PC-3 (cell line): ENCODE results near the gene OR4K2. TPM values are rescaled to one million over a fixed set of nuclear protein-coding genes. Genes with fewer than 3 reads are reported as not detected.

ENCODE experiments used
- ATAC-seq: fragments of 200-7000 bp; cut with Tn5 transposase; 2 replicates; pipeline ENCODE4 v1.9.1; 2020; ENCODE audit warnings: mild to moderate bottlenecking, moderate library complexity
- BruUV-seq: library from RNA; stranded (reverse); fragments of 400-500 nt; replicated peaks from 2 replicates; lab custom pipeline; 2021; lab: Mats Ljungman, UMichigan
- CTCF ChIA-PET: fragments of 300-600 bp; sonication (Branson Sonifier 250); formaldehyde crosslinking; loops from one replicate; lab custom pipeline; 2022; ENCODE audit warnings: antibody characterized with exemption; lab: Charles Lee
- POLR2A ChIA-PET: fragments of 300-600 bp; sonication (Branson Sonifier 250); formaldehyde crosslinking; loops from one replicate; lab custom pipeline; 2022; ENCODE audit warnings: antibody characterized with exemption; ENCODE audit not compliant: unreplicated experiment; lab: Charles Lee
- DNase-seq: peaks from one replicate; pipeline ENCODE4 v3.0.0-alpha.2; 2015
- H2AFZ ChIP-seq: fragments of 300-600 bp; sonication (generic); 2 replicates; pipeline ENCODE4 v1.6.0; 2016; ENCODE audit warnings: antibody characterized with exemption, low read length
- H3F3A ChIP-seq: fragments of 300-600 bp; sonication (generic); one replicate; pipeline ENCODE4 v1.6.0; 2017; ENCODE audit warnings: antibody characterized with exemption, low read length, control low read depth, mild to moderate bottlenecking; ENCODE audit not compliant: unreplicated experiment
- H3K27ac ChIP-seq: fragments of 300-600 bp; sonication (generic); 2 replicates; pipeline ENCODE4 v1.5.1; 2016; ENCODE audit warnings: mild to moderate bottlenecking, low read length
- H3K27me3 ChIP-seq: fragments of 300-600 bp; sonication (generic); 2 replicates; pipeline ENCODE4 v1.6.1; 2016; ENCODE audit warnings: low read length, mixed read lengths
- H3K36me3 ChIP-seq: fragments of 300-600 bp; sonication (generic); 2 replicates; pipeline ENCODE4 v1.6.1; 2016; ENCODE audit warnings: low read depth, mixed run types, low read length, mixed read lengths
- H3K4me1 ChIP-seq: fragments of 300-600 bp; sonication (generic); 2 replicates; pipeline ENCODE4 v1.5.1; 2016; ENCODE audit warnings: low read length; ENCODE audit not compliant: insufficient read depth
- H3K4me2 ChIP-seq: fragments of 300-600 bp; sonication (generic); 2 replicates; pipeline ENCODE4 v1.6.0; 2016; ENCODE audit warnings: low read length
- H3K4me3 ChIP-seq: fragments of 300-600 bp; sonication (generic); 2 replicates; pipeline ENCODE4 v1.5.1; 2016; ENCODE audit warnings: mild to moderate bottlenecking, low read length, mixed read lengths
- H3K79me2 ChIP-seq: fragments of 300-600 bp; sonication (generic); 2 replicates; pipeline ENCODE4 v1.6.1; 2017; ENCODE audit warnings: low read length, mixed read lengths
- H3K9ac ChIP-seq: fragments of 300-600 bp; sonication (generic); 2 replicates; pipeline ENCODE4 v1.6.0; 2016; ENCODE audit warnings: mild to moderate bottlenecking, low read length
- H3K9me2 ChIP-seq: fragments of 300-600 bp; sonication (generic); replicated peaks from 2 replicates; pipeline ENCODE4 v1.6.1; 2016; ENCODE audit warnings: mixed run types, low read length, mixed read lengths
- H3K9me3 ChIP-seq: fragments of 300-600 bp; sonication (generic); 2 replicates; pipeline ENCODE4 v1.6.1; 2016; ENCODE audit warnings: low read length, mixed read lengths
- H4K20me1 ChIP-seq: fragments of 300-600 bp; sonication (generic); 2 replicates; pipeline ENCODE4 v1.6.1; 2016; ENCODE audit warnings: low read length, mixed read lengths
- EZH2 ChIP-seq: fragments of 300-600 bp; sonication (generic); IDR thresholded peaks from one replicate; pipeline ENCODE4 v1.6.1; 2017; ENCODE audit warnings: antibody characterized with exemption, mild to moderate bottlenecking, low read length; ENCODE audit not compliant: unreplicated experiment
- EZH2phosphoT487 ChIP-seq: fragments of 300-600 bp; sonication (generic); IDR thresholded peaks from 2 replicates; pipeline ENCODE4 v1.6.1; 2018; ENCODE audit warnings: mild to moderate bottlenecking, antibody characterized with exemption, low read length, borderline replicate concordance
- intact Hi-C: fragments of 100-400 bp; cut with micrococcal nuclease; formaldehyde crosslinking; loops from 2 replicates; pipeline ENCODE4 v1.9.0; 2023
- total RNA-seq: library from RNA; depleted of rRNA; stranded (reverse); fragments of >200 nt; gene quantifications from 2 replicates; pipeline ENCODE4 v1.2.3, GENCODE V29; 2014; rRNA removed
- TF ChIP-seq, protein P1 (sequence below): fragments of 300-600 bp; sonication (generic); conservative IDR thresholded peaks from 2 replicates; pipeline ENCODE4 v1.5.1; 2017; ENCODE audit warnings: antibody characterized with exemption, low read depth, mild to moderate bottlenecking, low read length

The OR4K2 gene
- total RNA-seq, 1 experiment from 2014 or later = not detected

DNA sequence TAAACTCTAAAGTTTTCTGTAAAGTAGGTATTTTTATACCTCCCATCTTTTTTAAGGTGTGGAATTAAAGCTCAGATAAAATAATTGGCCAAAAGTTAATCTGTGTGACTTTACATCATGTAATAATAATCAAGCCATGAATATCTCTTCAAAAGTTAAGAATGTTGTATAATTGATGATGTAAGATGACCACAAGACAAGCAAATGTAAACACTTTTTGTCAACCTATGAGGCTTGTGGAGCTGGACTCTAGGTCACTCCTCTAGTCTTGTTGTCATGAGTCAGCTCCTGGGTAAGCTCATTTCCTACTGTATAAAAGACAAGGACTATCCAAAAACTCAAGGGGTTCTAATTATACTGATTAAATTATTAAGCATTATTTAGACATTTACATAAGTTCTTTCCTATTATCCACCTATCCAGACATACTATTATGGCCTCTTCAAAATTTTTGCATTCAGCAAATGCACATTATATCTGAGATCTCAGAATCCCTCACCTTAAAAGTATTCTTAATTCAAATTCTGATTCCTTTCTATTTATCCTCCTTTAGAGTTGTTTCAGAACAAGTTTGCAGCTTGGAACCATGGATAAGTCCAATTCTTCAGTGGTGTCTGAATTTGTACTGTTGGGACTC is 45.2 kb downstream of the OR4K2 start, which contains the start of gene OR4K5:
Gene OR4K5 (plus strand): TSS at position 587 of the 637 bp plus-strand sequence. CDS start 0 bp downstream, at position 587.
- H2AFZ ChIP-seq = no peak within 1 kb of the TSS
- no TSS peak for BruUV-seq
- H4K20me1 ChIP-seq = no peaks in the 10 kb centered on the region
- no peaks in the 10 kb centered on the region for H3K4me1 ChIP-seq
- no peak for DNase-seq
- no peaks in the 10 kb centered on the region for H3K9me2 ChIP-seq
- H3K27me3 ChIP-seq = no peaks in the 10 kb centered on the region
- H3K9ac ChIP-seq = no peak within 1 kb of the TSS
- H3K36me3 ChIP-seq = no peaks in the 10 kb centered on the region
- no peak within 1 kb of the TSS for H3K4me3 ChIP-seq
- no peak within 1 kb of the TSS for H3K4me2 ChIP-seq
- no peaks in the 10 kb centered on the region for H3F3A ChIP-seq
- intact Hi-C loops = no loop called here
- no peak for ATAC-seq
- H3K79me2 ChIP-seq = no peaks in the 10 kb centered on the region
- CTCF ChIA-PET = no interaction called here
- TF ChIP-seq EZH2phosphoT487 (no peak), EZH2 (no peak)
- TF ChIP-seq, protein P1, sequence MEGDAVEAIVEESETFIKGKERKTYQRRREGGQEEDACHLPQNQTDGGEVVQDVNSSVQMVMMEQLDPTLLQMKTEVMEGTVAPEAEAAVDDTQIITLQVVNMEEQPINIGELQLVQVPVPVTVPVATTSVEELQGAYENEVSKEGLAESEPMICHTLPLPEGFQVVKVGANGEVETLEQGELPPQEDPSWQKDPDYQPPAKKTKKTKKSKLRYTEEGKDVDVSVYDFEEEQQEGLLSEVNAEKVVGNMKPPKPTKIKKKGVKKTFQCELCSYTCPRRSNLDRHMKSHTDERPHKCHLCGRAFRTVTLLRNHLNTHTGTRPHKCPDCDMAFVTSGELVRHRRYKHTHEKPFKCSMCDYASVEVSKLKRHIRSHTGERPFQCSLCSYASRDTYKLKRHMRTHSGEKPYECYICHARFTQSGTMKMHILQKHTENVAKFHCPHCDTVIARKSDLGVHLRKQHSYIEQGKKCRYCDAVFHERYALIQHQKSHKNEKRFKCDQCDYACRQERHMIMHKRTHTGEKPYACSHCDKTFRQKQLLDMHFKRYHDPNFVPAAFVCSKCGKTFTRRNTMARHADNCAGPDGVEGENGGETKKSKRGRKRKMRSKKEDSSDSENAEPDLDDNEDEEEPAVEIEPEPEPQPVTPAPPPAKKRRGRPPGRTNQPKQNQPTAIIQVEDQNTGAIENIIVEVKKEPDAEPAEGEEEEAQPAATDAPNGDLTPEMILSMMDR = no peak
- H3K27ac ChIP-seq = no peak within 1 kb of the TSS
- H3K9me3 ChIP-seq = peaks cover 4% of the 10 kb centered on the region; the same call in 1 of the 2 replicates
- POLR2A ChIA-PET = no interaction called here

DNA sequence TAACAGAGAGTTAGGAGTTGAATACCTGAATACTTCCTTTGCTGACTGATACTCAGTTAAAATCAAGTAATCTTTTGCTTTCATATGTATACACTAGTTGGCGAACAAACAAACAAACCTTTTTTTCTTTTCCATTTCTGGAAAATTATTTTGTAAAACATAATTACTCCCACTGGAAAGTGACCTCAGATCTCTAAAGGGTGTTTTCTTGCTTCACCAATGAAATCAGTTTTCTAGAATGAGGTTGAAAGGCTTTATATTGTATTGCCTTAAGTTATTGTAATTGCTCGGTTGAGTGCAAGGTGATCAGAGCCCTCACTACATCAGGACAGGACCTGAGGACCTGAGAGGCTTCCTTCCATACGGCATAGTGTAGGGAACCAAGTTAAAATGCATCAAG is 55.7 kb downstream of the OR4K2 start, which contains the start of gene OR4K1:
Gene OR4K1 (plus strand): TSS at position 301 of the 400 bp plus-strand sequence. CDS start 4,750 bp downstream, outside the sequence.
- no peak within 1 kb of the TSS for H3K9ac ChIP-seq
- H3K27me3 ChIP-seq = no peaks in the 10 kb centered on the region
- ChIA-PET CTCF (no interaction called here), POLR2A (no interaction called here)
- no peaks in the 10 kb centered on the region for H3K9me2 ChIP-seq
- ATAC-seq = no peak
- H3F3A ChIP-seq = no peaks in the 10 kb centered on the region
- no peak within 1 kb of the TSS for H2AFZ ChIP-seq
- H3K4me1 ChIP-seq = no peaks in the 10 kb centered on the region
- no peaks in the 10 kb centered on the region for H3K36me3 ChIP-seq
- H3K27ac ChIP-seq = no peak within 1 kb of the TSS
- no peaks in the 10 kb centered on the region for H3K79me2 ChIP-seq
- no TSS peak for BruUV-seq
- no peak within 1 kb of the TSS for H3K4me3 ChIP-seq
- TF ChIP-seq EZH2 = no peak
- TF ChIP-seq, protein P1 = no peak
- TF ChIP-seq EZH2phosphoT487 = no peak
- H3K4me2 ChIP-seq = no peak within 1 kb of the TSS
- H4K20me1 ChIP-seq = no peaks in the 10 kb centered on the region
- intact Hi-C loops = no loop called here
- H3K9me3 ChIP-seq = 0 out of 2 replicates have a peak, but pooled peaks cover 4% of the 10 kb centered on the region
- DNase-seq = no peak

Other genes starting within 250 kb of the OR4K2 start
- not detected in 2 replicates for gene OR11H2, start 161.3 kb upstream of the OR4K2 start, total RNA-seq
- gene OR4Q3, start 131.6 kb upstream of the OR4K2 start, total RNA-seq = not detected in 2 replicates
- not detected in 2 replicates for gene OR4M1, start 101.6 kb upstream of the OR4K2 start, total RNA-seq
- not detected in 2 replicates for gene OR4N2, start 71.4 kb upstream of the OR4K2 start, total RNA-seq
- not detected in 2 replicates for gene OR4K5, start 45.5 kb downstream of the OR4K2 start, total RNA-seq
- gene OR4K1, start 55.8 kb downstream of the OR4K2 start, total RNA-seq = not detected in 2 replicates
- not detected in 2 replicates for gene OR4K15, start 100.4 kb downstream of the OR4K2 start, total RNA-seq
- gene OR4Q2, start 127.0 kb downstream of the OR4K2 start, total RNA-seq = not detected in 2 replicates
- not detected in 2 replicates for gene OR4K14, start 144.2 kb downstream of the OR4K2 start, total RNA-seq
- gene OR4K13, start 160.9 kb downstream of the OR4K2 start, total RNA-seq = not detected in 2 replicates
- not detected in 2 replicates for gene OR4L1, start 184.9 kb downstream of the OR4K2 start, total RNA-seq
- gene OR4K17, start 235.6 kb downstream of the OR4K2 start, total RNA-seq = not detected in 2 replicates